ENCODE measurements around the gene SMCO3.
"Not testable (repeated sequence)": the region's sequence is repeated elsewhere in the genome, so short reads cannot be mapped to it uniquely, and the experiment has no call there.

SMCO3 gene

DNA sequence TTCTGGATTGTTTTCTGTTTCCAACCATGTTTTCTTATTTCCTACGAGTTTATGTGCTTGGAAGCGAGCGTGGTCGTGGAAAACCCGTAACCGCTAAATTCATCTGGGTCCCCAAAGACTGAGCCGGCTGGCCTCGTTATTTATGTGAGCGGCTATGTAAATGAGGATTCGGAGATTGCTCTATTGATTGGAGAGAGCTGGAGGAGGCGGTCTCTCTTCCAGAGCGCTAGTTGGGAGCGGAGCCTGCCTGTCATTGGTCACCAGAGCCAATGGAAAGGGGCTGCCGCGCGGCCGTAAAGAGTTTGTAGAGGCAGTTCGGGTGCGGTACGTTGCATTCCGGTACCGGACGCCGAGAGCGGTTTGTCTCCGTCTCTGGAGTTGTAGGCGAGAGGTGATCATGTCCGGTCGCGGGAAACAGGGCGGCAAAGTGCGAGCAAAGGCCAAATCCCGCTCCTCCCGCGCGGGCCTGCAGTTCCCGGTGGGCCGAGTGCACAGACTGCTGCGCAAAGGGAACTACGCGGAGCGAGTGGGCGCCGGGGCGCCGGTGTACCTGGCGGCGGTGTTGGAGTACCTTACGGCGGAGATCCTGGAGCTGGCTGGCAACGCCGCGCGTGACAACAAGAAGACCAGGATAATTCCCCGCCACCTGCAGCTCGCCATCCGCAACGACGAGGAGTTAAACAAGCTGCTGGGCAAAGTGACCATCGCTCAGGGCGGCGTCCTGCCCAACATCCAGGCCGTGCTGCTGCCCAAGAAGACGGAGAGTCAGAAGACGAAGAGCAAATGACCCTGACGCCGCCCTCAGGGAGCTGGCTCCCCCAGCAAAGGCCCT lies 39.7 kb downstream of the SMCO3 start:
- Mint-ChIP-seq H3K4me3 (peak overlapping the region; percentile 97), H3K36me3 (no peaks in the 10 kb centered on the region), H3K27ac (peak overlapping the region; percentile 96), H3K4me1 (ENCODE audit: low read depth) (peaks cover 53% of the 10 kb centered on the region), H3K9me3 (ENCODE audit: low read depth) (no peaks in the 10 kb centered on the region), H3K27me3 (no peaks in the 10 kb centered on the region)

DNA sequence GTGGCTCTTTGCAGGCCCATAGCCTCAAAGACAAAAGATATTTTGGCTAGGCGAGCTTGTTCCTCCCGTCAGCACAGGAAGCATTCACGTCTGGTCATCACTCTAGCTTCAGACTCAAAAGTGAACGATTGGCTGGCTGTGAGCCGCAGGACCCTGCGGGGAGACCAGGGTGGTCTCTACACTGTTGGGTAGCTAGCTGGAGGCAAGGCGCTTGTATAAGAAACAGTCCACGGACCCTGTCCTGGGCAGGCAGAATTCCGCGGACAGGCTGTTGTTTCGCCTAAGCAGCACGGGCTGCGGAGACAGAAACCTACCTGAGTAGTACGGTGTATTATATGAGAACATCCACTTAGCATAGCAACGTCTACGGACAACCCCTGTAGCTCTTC lies 40.3 kb downstream of the SMCO3 start:
- Mint-ChIP-seq H3K9me3 (ENCODE audit: low read depth) (no peaks in the 10 kb centered on the region), H3K4me3 (peak overlapping the region; percentile 97), H3K27ac (peak overlapping the region; percentile 96), H3K36me3 (peaks cover 2% of the 10 kb centered on the region), H3K4me1 (ENCODE audit: low read depth) (peaks cover 56% of the 10 kb centered on the region), H3K27me3 (no peaks in the 10 kb centered on the region)

DNA sequence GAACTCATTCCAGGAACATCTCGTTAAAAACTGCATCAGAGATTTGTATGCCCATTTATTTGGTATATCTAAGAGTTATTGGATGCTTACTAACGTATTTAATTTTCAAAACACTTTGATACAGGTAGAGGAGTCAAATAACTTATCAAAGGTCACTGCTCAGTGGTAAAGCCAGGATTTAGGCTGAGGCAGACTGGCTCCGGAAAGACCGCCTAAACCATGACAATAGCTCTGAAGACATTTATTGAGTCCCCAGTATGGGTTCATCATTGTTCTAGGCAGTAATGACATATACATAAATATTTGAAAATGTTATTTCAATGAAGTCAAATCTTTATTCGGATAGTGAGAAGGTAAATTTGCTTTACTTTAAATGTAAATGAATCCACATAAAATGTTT lies 41.0 kb downstream of the SMCO3 start:
- H3K9me3 Mint-ChIP-seq (ENCODE audit: low read depth), result no peaks in the 10 kb centered on the region
- H3K27ac Mint-ChIP-seq, result peak overlapping the region; percentile 96
- H3K36me3 Mint-ChIP-seq, result peaks cover 4% of the 10 kb centered on the region
- peaks cover 60% of the 10 kb centered on the region for H3K4me1 Mint-ChIP-seq (ENCODE audit: low read depth)
- no peaks in the 10 kb centered on the region for H3K27me3 Mint-ChIP-seq
- H3K4me3 Mint-ChIP-seq, result peak overlapping the region; percentile 97

DNA sequence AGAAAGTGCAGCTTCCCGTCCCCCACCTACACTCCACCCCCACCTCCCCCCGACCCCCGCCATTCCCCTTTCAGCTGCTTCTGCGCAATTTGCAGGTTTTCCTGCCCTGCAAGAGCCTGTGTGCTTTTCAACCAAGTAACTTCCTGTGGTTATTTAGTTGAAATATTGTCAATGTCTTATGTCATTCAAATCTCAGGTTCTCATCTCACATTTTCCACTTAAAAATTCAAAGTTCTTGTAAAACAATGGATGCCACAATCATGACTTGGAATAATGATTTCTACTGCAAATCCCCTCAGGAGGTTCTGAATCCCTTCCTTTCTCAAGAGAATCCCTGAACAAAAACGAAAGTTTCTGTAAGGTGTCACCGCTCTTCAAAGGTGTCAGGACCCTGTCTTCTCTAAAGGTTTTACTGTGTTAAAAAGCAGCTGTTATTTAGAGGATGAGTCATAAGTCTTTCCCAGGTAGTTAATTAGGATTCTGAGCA lies 42.3 kb downstream of the SMCO3 start:
- H3K4me3 Mint-ChIP-seq, result peak overlapping the region; percentile 96
- H3K36me3 Mint-ChIP-seq, result peaks cover 15% of the 10 kb centered on the region
- no peaks in the 10 kb centered on the region for H3K27me3 Mint-ChIP-seq
- H3K27ac Mint-ChIP-seq, result peak overlapping the region; percentile 94
- H3K4me1 Mint-ChIP-seq (ENCODE audit: low read depth), result peaks cover 69% of the 10 kb centered on the region
- H3K9me3 Mint-ChIP-seq (ENCODE audit: low read depth), result no peaks in the 10 kb centered on the region

DNA sequence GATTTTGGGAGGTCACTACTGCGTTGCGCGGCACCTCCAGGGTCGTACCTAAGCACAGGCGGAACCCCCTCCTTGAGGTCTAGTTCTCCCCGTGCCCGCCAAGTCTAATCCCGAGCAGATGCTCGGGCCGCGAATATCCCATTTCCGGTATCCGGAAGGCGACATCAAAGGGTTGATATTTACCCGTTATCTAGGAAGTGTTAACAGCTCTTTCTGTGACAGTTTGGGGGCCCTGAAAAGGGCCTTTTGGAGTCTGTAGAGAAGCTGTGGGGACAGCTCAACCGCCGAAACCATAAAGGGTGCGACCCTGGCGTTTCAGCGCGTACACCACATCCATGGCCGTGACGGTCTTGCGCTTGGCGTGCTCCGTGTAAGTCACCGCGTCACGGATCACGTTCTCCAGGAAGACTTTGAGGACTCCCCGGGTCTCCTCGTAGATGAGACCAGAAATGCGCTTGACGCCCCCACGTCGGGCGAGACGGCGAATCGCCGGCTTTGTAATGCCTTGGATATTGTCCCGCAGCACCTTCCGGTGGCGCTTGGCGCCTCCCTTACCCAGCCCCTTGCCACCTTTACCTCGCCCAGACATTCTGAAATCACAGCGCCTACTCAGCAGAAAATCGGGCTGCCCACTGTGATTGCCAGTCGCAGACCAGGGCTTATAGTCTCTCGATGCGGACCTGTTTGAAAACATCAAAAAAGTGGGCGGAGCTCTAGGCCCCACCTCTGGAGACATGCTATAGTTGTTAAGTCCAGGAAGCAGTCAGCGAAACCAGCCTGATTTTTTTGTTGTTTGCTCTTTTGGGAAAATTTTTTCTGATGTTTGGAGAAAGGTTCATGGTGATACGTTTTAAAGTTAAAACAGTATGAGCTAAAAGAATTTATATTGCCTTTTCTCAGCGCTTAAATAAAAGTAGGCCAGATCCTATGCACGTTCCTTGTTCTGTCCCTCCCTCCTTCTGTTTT lies 43.2 kb downstream of the SMCO3 start:
- peak overlapping the region; percentile 96 for H3K4me3 Mint-ChIP-seq
- peaks cover 4% of the 10 kb centered on the region for H3K9me3 Mint-ChIP-seq (ENCODE audit: low read depth)
- peak overlapping the region; percentile 98 for H3K27ac Mint-ChIP-seq
- H3K27me3 Mint-ChIP-seq, result no peaks in the 10 kb centered on the region
- H3K36me3 Mint-ChIP-seq, result peaks cover 21% of the 10 kb centered on the region
- peaks cover 61% of the 10 kb centered on the region for H3K4me1 Mint-ChIP-seq (ENCODE audit: low read depth)

DNA sequence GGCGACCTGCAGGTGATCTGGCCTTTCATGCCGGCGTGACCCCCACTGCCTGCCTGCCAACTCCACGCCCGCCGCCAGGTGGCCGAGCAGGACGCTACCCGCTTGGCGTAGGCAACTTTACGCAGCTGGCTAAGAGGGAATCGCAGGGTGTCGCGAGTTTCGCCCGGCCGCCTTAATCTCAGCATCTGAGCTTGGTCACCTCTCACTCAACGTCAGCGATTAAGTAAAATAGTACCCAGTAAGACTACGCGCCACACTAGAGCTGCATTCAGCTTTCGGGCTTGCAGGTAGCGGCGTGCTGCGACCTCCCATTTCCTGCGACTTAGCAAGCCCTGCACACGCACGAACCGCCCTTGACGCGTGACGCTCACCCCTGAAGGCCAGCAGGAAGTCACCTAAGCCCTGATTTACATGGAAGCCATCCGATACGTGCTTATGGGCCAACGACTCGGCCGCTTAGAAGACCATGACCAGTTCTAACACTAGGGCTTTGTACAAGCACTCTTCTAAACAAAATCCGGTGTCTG lies 44.0 kb downstream of the SMCO3 start:
- H3K4me1 Mint-ChIP-seq (ENCODE audit: low read depth), result peaks cover 59% of the 10 kb centered on the region
- peak overlapping the region; percentile 98 for H3K27ac Mint-ChIP-seq
- peak overlapping the region; percentile 96 for H3K4me3 Mint-ChIP-seq
- H3K9me3 Mint-ChIP-seq (ENCODE audit: low read depth), result peaks cover 9% of the 10 kb centered on the region
- peaks cover 29% of the 10 kb centered on the region for H3K36me3 Mint-ChIP-seq
- no peaks in the 10 kb centered on the region for H3K27me3 Mint-ChIP-seq

DNA sequence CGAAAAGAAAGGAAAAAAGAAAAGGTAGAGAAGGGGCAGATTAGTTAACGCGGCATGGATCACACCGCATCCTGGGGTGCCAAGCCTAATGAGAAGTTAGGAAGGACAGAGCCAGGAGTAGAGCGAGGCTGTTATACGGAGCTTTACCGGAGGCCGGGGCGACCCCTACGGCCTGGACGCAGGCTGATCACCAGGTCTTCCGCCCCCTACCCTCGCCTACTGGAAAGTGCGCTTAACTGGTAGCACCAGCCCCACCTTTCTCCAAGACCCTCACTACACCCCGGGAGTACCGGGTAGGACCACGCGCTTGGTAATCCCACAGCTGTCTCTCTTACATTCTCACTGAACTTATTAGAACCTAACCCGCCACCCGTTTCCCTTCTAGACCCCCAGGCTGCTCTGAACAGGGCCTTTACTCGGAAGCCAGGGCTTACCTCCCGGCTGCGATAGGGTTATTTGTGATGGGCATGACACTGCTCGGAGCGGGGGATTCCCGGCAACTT lies 44.5 kb downstream of the SMCO3 start:
- Mint-ChIP-seq H3K27me3 (no peaks in the 10 kb centered on the region), H3K9me3 (ENCODE audit: low read depth) (peaks cover 9% of the 10 kb centered on the region), H3K4me1 (ENCODE audit: low read depth) (peaks cover 56% of the 10 kb centered on the region), H3K27ac (peak overlapping the region; percentile 98), H3K36me3 (peaks cover 30% of the 10 kb centered on the region), H3K4me3 (peak overlapping the region; percentile 96)

DNA sequence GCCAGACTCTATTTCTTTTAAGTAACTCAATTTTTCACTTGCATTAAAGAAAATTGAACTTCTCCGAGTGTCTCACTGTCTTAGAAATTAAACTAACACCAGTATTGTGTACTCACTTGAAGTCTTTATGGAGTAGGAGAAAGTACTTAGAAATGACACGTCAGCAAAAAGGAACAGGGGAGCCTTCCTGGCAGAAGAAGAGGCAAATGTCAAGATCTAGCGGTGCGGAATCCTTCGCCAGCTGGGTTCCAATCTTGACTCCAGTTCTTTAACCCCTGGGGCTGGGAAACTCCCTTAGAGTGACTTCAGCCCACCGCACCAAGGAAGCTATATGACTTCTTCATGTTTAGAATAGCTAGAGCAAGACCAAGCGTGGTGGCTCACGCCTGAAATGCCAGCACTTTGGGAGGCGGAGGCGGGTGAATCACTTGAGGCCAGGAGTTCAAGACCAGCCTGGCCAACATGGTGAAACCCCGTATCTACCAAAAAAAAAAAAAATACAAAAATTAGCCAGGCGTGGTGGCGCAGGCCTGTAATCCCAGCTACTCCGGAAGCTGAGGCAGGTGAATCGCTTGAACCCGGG lies 45.1 kb downstream of the SMCO3 start:
- Mint-ChIP-seq H3K27me3 (no peaks in the 10 kb centered on the region), H3K4me1 (ENCODE audit: low read depth) (peaks cover 51% of the 10 kb centered on the region), H3K9me3 (ENCODE audit: low read depth) (peaks cover 9% of the 10 kb centered on the region), H3K4me3 (peak overlapping the region; percentile 96), H3K27ac (peak overlapping the region; percentile 98), H3K36me3 (peaks cover 30% of the 10 kb centered on the region)

DNA sequence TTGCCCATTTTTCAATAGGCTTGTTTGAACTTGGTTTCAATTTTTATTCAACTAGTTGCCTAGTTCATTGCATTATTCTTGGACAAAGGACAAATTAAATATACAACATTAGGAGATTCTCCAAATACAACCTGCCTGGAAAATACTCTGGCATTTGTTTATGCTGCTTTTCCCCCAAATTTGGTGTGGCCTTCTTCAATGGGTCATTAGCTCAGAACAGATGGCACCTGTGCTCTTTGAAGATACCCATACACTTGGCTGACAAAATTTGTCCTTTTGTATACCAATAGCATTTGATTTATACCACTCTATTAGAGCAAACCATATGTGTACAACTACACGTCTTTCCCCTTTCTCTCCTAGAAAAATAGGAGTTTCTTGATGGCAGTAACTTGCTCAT lies 46.4 kb downstream of the SMCO3 start:
- peak overlapping the region; percentile 57 for H3K4me3 Mint-ChIP-seq
- H3K27ac Mint-ChIP-seq, result peak overlapping the region; percentile 46
- peaks cover 32% of the 10 kb centered on the region for H3K36me3 Mint-ChIP-seq
- H3K4me1 Mint-ChIP-seq (ENCODE audit: low read depth), result peaks cover 41% of the 10 kb centered on the region
- H3K9me3 Mint-ChIP-seq (ENCODE audit: low read depth), result peaks cover 9% of the 10 kb centered on the region
- no peaks in the 10 kb centered on the region for H3K27me3 Mint-ChIP-seq

DNA sequence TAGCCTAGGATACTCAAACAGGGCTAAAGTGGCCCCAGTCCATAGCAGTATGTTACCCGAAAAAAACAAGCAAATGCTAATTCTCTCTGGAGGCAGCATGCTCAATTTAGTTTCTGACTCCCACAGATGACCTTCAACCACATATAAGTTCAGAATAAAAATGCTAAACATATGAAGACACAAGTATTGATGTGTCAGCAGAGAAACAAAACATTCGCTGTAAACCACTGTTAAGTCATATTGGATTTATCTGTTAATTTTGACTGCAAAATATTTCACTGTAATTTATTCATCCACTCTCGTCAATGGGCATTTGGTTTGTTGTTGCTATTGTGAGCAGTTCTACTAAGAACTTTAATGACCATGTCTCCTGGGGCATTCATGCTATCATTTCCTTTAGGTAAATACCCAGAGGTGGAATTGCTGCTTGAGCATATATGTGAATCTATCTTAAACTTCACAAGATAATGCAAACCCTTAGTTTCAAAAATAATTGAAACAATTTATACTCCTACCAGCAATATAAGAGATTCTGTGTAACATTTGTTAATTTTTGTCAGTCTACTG lies 47.2 kb downstream of the SMCO3 start:
- peak overlapping the region; percentile 43 for H3K27ac Mint-ChIP-seq
- peaks cover 38% of the 10 kb centered on the region for H3K4me1 Mint-ChIP-seq (ENCODE audit: low read depth)
- H3K9me3 Mint-ChIP-seq (ENCODE audit: low read depth), result peaks cover 17% of the 10 kb centered on the region
- no peaks in the 10 kb centered on the region for H3K27me3 Mint-ChIP-seq
- peak overlapping the region; percentile 49 for H3K4me3 Mint-ChIP-seq
- H3K36me3 Mint-ChIP-seq, result peaks cover 40% of the 10 kb centered on the region

DNA sequence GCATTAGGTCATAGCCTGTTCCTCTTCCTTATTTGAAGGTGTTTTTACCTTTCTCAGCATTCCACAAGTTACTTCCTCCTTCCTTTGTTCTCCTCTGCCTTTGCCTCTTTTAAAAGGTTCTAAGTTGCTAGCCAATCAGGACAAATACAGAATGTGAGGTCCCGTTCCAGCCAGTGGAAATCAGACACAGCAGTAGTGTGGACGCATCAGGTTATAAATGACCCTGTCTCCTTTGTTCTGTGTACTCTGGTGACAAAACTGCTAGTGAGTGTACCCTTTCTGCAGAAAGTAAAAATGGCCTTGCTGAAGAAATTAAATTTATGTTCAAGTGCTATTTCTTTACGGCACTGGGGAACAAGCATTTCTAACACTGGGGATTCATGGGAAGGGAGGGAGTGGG lies 48.0 kb downstream of the SMCO3 start:
- H3K4me1 Mint-ChIP-seq (ENCODE audit: low read depth), result peaks cover 33% of the 10 kb centered on the region
- H3K4me3 Mint-ChIP-seq, H3K27me3 Mint-ChIP-seq: not testable (repeated sequence)
- peaks cover 47% of the 10 kb centered on the region for H3K36me3 Mint-ChIP-seq
- H3K9me3 Mint-ChIP-seq (ENCODE audit: low read depth), result peaks cover 19% of the 10 kb centered on the region
- H3K27ac Mint-ChIP-seq, result peak overlapping the region; percentile 0

DNA sequence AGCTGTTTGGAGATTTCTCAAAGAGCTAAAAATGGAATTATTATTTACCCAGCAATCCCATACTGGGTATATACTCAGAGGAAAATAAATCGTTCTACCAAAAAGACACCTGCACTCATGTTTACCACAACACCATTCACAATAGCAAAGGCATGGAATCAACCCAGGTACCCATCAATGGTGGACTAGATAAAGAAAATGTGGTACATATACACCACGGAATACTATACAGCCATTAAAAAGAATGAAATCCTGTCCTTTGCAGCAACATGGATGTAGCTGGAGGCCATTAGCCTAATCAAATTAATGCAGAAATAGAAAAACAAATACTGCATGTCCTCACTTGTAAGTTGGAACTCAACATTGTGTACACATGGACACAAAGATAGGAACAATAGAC lies 48.6 kb downstream of the SMCO3 start:
- no peak overlapping the region for H3K4me3 Mint-ChIP-seq
- H3K27me3 Mint-ChIP-seq, result no peaks in the 10 kb centered on the region
- no peak overlapping the region for H3K27ac Mint-ChIP-seq
- peaks cover 50% of the 10 kb centered on the region for H3K36me3 Mint-ChIP-seq
- peaks cover 33% of the 10 kb centered on the region for H3K4me1 Mint-ChIP-seq (ENCODE audit: low read depth)
- H3K9me3 Mint-ChIP-seq (ENCODE audit: low read depth), result peaks cover 19% of the 10 kb centered on the region

DNA sequence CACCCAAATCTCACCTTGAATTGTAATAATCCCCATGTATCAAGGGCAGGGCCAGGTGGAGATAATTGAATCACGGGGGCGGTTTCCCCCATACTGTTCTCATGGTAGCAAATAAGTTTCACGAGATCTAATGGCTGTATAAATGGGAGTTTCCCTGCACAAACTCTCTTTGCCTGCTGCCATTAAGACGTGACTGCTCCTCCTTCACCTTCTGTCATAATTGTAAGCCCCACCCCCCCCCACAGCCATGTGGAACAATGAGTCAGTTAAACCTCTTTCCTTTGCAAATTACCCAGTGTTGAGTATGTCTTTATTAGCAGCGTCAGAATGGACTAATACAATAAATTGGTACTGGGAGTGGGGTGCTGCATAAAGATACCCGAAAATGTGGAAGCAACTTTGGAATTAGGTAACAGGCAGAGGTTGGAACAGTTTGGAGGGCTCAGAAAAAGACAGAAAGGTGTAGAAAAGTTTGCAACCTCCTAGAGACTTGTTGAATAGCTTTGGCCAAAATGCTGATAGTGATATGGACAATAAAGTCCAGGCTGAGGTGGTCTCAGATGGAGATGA lies 54.2 kb downstream of the SMCO3 start:
- H3K36me3 Mint-ChIP-seq, result peaks cover 30% of the 10 kb centered on the region
- H3K27me3 Mint-ChIP-seq, H3K4me3 Mint-ChIP-seq, H3K27ac Mint-ChIP-seq: not testable (repeated sequence)
- H3K9me3 Mint-ChIP-seq (ENCODE audit: low read depth), result peaks cover 13% of the 10 kb centered on the region
- H3K4me1 Mint-ChIP-seq (ENCODE audit: low read depth), result peaks cover 19% of the 10 kb centered on the region

All from activated naive CD8-positive, alpha-beta T cell (primary cell).